Activated CD4-positive, alpha-beta T cell treated with anti-CD3 and anti-CD28 coated beads for 1 hour (primary cell): ENCODE data around the gene KCNC3.

Experiments
- DNase-seq: peaks from one replicate; pipeline ENCODE4 v3.0.0-alpha.2; 2020

Gene KCNC3

GRCh38 chr19:50272263-50272897 lies 56.8 kb downstream of the KCNC3 start:
- no peak for DNase-seq

GRCh38 chr19:50269653-50270052 lies 59.5 kb downstream of the KCNC3 start:
- no peak for DNase-seq

- DNase-seq = no peak
Observed at GRCh38 chr19:50268501-50268900, 60.7 kb downstream of the KCNC3 start.

- no peak for DNase-seq
Observed at GRCh38 chr19:50268041-50268440, 61.1 kb downstream of the KCNC3 start.

- DNase-seq = no peak
Observed at GRCh38 chr19:50266896-50267295, 62.3 kb downstream of the KCNC3 start.

GRCh38 chr19:50266041-50266440 lies 63.1 kb downstream of the KCNC3 start:
- DNase-seq = no peak

- DNase-seq = no peak
Observed at GRCh38 chr19:50264483-50265186, 64.5 kb downstream of the KCNC3 start.

- no peak for DNase-seq
Observed at GRCh38 chr19:50263176-50263575, 66.0 kb downstream of the KCNC3 start.
